NB4 (cell line): ENCODE measurements around the gene EXOC4.

Source experiments
- CTCF ChIP-seq: IDR thresholded peaks from one replicate; pipeline ENCODE4 v1.5.1; 2012; ENCODE audit warnings: low read depth, low read length
- MAX ChIP-seq: IDR thresholded peaks from 2 replicates; pipeline ENCODE4 v1.6.1; 2011; ENCODE audit warnings: low read depth, low read length
- POLR2A ChIP-seq: IDR thresholded peaks from 2 replicates; pipeline ENCODE4 v1.6.1; 2011; ENCODE audit warnings: mild to moderate bottlenecking; ENCODE audit not compliant: insufficient read length; ENCODE audit errors: extremely low read depth

GRCh38 chr7:133698127-133698526 lies 445.2 kb downstream of the EXOC4 start:
- TF ChIP-seq CTCF: no peak
- TF ChIP-seq POLR2A: no peak
- TF ChIP-seq MAX: no peak
